HUES6 (cell line): ENCODE results near the gene FAM9A.

Experiments
- H3K27ac ChIP-seq: 2 replicates; pipeline ENCODE4 v1.7.0; 2013; ENCODE audit warnings: low read depth, mild to moderate bottlenecking, low read length, inconsistent platforms
- H3K27me3 ChIP-seq: 2 replicates; pipeline ENCODE4 v1.6.1; 2013; ENCODE audit warnings: low read length; ENCODE audit not compliant: control insufficient read depth, insufficient read depth
- H3K36me3 ChIP-seq: 2 replicates; pipeline ENCODE4 v1.6.1; 2013; ENCODE audit warnings: low read length; ENCODE audit not compliant: control insufficient read depth, insufficient read depth
- H3K4me1 ChIP-seq: 2 replicates; pipeline ENCODE4 v1.6.1; 2013; ENCODE audit warnings: low read length; ENCODE audit not compliant: control insufficient read depth, insufficient read depth
- H3K4me3 ChIP-seq: 2 replicates; pipeline ENCODE4 v1.5.1; 2013; ENCODE audit warnings: low read depth, low read length
- H3K9ac ChIP-seq: one replicate; pipeline ENCODE4 v1.6.1; 2013; ENCODE audit warnings: mild to moderate bottlenecking, low read length
- H3K9me3 ChIP-seq: 2 replicates; pipeline ENCODE4 v1.6.1; 2013; ENCODE audit warnings: low read depth, low read length; ENCODE audit not compliant: control insufficient read depth, insufficient read depth

Gene FAM9A

GRCh38 chrX:8841911-8842310 is 40.7 kb upstream of the FAM9A start:
- no peak overlapping the region for H3K4me3 ChIP-seq
- H3K27ac ChIP-seq, result no peak overlapping the region

GRCh38 chrX:8834392-8834791 is 33.2 kb upstream of the FAM9A start:
- H3K9ac ChIP-seq, result no peak overlapping the region
- no peaks in the 10 kb centered on the region for H3K36me3 ChIP-seq
- no peaks in the 10 kb centered on the region for H3K4me1 ChIP-seq
- H3K9me3 ChIP-seq, result no peaks in the 10 kb centered on the region
- H3K4me3 ChIP-seq, result no peak overlapping the region
- peaks cover 25% of the 10 kb centered on the region for H3K27me3 ChIP-seq
- H3K27ac ChIP-seq, result no peak overlapping the region

More at GRCh38 chrX:8841911-8842310, 40.7 kb upstream of the FAM9A start:
- Histone ChIP-seq H3K9me3 (no peaks in the 10 kb centered on the region), H3K4me1 (no peaks in the 10 kb centered on the region), H3K9ac (no peak overlapping the region), H3K27me3 (peaks cover 9% of the 10 kb centered on the region), H3K36me3 (no peaks in the 10 kb centered on the region)

- H3K27me3 ChIP-seq, result peaks cover 22% of the 10 kb centered on the region; the same call in 1 of the 2 replicates
- no peak overlapping the region for H3K4me3 ChIP-seq
- H3K9me3 ChIP-seq, result no peaks in the 10 kb centered on the region
- H3K4me1 ChIP-seq, result no peaks in the 10 kb centered on the region
- no peaks in the 10 kb centered on the region for H3K36me3 ChIP-seq
- H3K9ac ChIP-seq, result no peak overlapping the region
- H3K27ac ChIP-seq, result no peak overlapping the region
Measured at GRCh38 chrX:8832582-8833378, 31.6 kb upstream of the FAM9A start.

GRCh38 chrX:8823698-8824097 is 22.5 kb upstream of the FAM9A start:
- no peak overlapping the region for H3K9ac ChIP-seq
- H3K36me3 ChIP-seq, result no peaks in the 10 kb centered on the region
- H3K27me3 ChIP-seq, result no peaks in the 10 kb centered on the region; the same call in 1 of the 2 replicates
- no peaks in the 10 kb centered on the region for H3K9me3 ChIP-seq
- H3K27ac ChIP-seq, result no peak overlapping the region
- H3K4me1 ChIP-seq, result peaks cover 6% of the 10 kb centered on the region
- H3K4me3 ChIP-seq, result no peak overlapping the region

GRCh38 chrX:8822002-8822401 is 20.8 kb upstream of the FAM9A start:
- Histone ChIP-seq H3K9me3 (no peaks in the 10 kb centered on the region), H3K27ac (no peak overlapping the region), H3K4me3 (no peak overlapping the region), H3K27me3 (no peaks in the 10 kb centered on the region; the same call in 1 of the 2 replicates), H3K36me3 (no peaks in the 10 kb centered on the region), H3K9ac (no peak overlapping the region), H3K4me1 (peaks cover 6% of the 10 kb centered on the region)

GRCh38 chrX:8820910-8821527 is 19.8 kb upstream of the FAM9A start:
- Histone ChIP-seq H3K4me1 (peaks cover 6% of the 10 kb centered on the region), H3K4me3 (no peak overlapping the region), H3K36me3 (no peaks in the 10 kb centered on the region), H3K27ac (no peak overlapping the region), H3K9ac (no peak overlapping the region), H3K27me3 (no peaks in the 10 kb centered on the region; the same call in 1 of the 2 replicates), H3K9me3 (no peaks in the 10 kb centered on the region)

- H3K4me1 ChIP-seq, result no peaks in the 10 kb centered on the region
- no peak overlapping the region for H3K9ac ChIP-seq
- no peaks in the 10 kb centered on the region; the same call in 1 of the 2 replicates for H3K27me3 ChIP-seq
Measured at GRCh38 chrX:8815460-8816065, 14.4 kb upstream of the FAM9A start.

GRCh38 chrX:8813036-8813435 is 11.9 kb upstream of the FAM9A start:
- no peaks in the 10 kb centered on the region for H3K36me3 ChIP-seq
- H3K4me1 ChIP-seq, result no peaks in the 10 kb centered on the region
- no peaks in the 10 kb centered on the region for H3K9me3 ChIP-seq
- H3K4me3 ChIP-seq, result no peak overlapping the region
- H3K9ac ChIP-seq, result no peak overlapping the region
- H3K27ac ChIP-seq, result no peak overlapping the region
- H3K27me3 ChIP-seq, result no peaks in the 10 kb centered on the region; the same call in 1 of the 2 replicates

More at GRCh38 chrX:8815460-8816065, 14.4 kb upstream of the FAM9A start:
- H3K9me3 ChIP-seq, result no peaks in the 10 kb centered on the region
- no peaks in the 10 kb centered on the region for H3K36me3 ChIP-seq
- H3K4me3 ChIP-seq, result no peak overlapping the region
- H3K27ac ChIP-seq, result no peak overlapping the region

- Histone ChIP-seq H3K27ac (no peak overlapping the region), H3K9me3 (no peaks in the 10 kb centered on the region), H3K36me3 (no peaks in the 10 kb centered on the region), H3K27me3 (peaks cover 6% of the 10 kb centered on the region; the same call in 1 of the 2 replicates), H3K9ac (no peak overlapping the region), H3K4me3 (no peak overlapping the region), H3K4me1 (no peaks in the 10 kb centered on the region)
Measured at GRCh38 chrX:8811611-8812010, 10.4 kb upstream of the FAM9A start.

- Histone ChIP-seq H3K36me3 (no peaks in the 10 kb centered on the region), H3K4me1 (no peaks in the 10 kb centered on the region), H3K9me3 (no peaks in the 10 kb centered on the region), H3K9ac (no peak overlapping the region), H3K27me3 (peaks cover 6% of the 10 kb centered on the region; the same call in 1 of the 2 replicates), H3K27ac (no peak overlapping the region), H3K4me3 (no peak overlapping the region)
Measured at GRCh38 chrX:8808661-8809060, 7.5 kb upstream of the FAM9A start.

GRCh38 chrX:8805974-8806373 is 4.8 kb upstream of the FAM9A start:
- Histone ChIP-seq H3K9ac (no peak overlapping the region), H3K27ac (no peak overlapping the region), H3K27me3 (peaks cover 6% of the 10 kb centered on the region; the same call in 1 of the 2 replicates), H3K36me3 (no peaks in the 10 kb centered on the region), H3K4me1 (no peaks in the 10 kb centered on the region), H3K9me3 (no peaks in the 10 kb centered on the region), H3K4me3 (no peak overlapping the region)
